GM12878 (cell line): ENCODE results near the gene PTPN2. TPM values are rescaled to one million over a fixed set of nuclear protein-coding genes. Genes with fewer than 3 reads are reported as not detected.

Experiments
- ATAC-seq: fragments of 200-7000 bp; cut with Tn5 transposase; 3 replicates; pipeline ENCODE4 v1.9.1; 2020; ENCODE audit warnings: mild to moderate bottlenecking, moderate library complexity
- BruUV-seq: library from RNA; stranded (reverse); fragments of 400-500 nt; replicated peaks from 2 replicates; lab custom pipeline; 2021; lab: Mats Ljungman, UMichigan
- CTCF ChIA-PET: fragments of 300-600 bp; sonication (Branson Sonifier 250); formaldehyde crosslinking; extraction: SDS; loops from one replicate; lab custom pipeline; 2021; ENCODE audit warnings: inconsistent platforms; lab: Yijun Ruan, JAX
- POLR2A ChIA-PET: fragments of 350-600 bp; formaldehyde crosslinking; extraction: SDS; loops from one replicate; lab custom pipeline; 2021; ENCODE audit warnings: inconsistent platforms; lab: Charles Lee
- RAD21 ChIA-PET: fragments of 300-600 bp; sonication (Branson Sonifier 250); formaldehyde crosslinking; loops from one replicate; lab custom pipeline; 2023; ENCODE audit warnings: antibody characterized with exemption; ENCODE audit not compliant: unreplicated experiment; lab: Charles Lee
- SMC1A ChIA-PET: fragments of 300-600 bp; sonication (Branson Sonifier 250); formaldehyde crosslinking; loops from one replicate; lab custom pipeline; 2023; ENCODE audit not compliant: unreplicated experiment, uncharacterized antibody; lab: Charles Lee
- DNase-seq: peaks from one replicate; pipeline ENCODE4 v3.0.0-alpha.2; 2011; ENCODE audit warnings: low read depth, low spot score
- FAIRE-seq: peaks from 3 replicates; lab custom pipeline; 2011; peaks lifted over from hg19 to GRCh38; lab: Jason Lieb, UNC
- H2AFZ ChIP-seq: 2 replicates; pipeline ENCODE4 v1.6.0; 2011; ENCODE audit warnings: low read depth, low read length, control low read depth; ENCODE audit not compliant: control insufficient read depth
- H3K27ac ChIP-seq: 2 replicates; pipeline ENCODE4 v1.5.1; 2011; ENCODE audit warnings: control low read depth; ENCODE audit not compliant: control insufficient read depth, insufficient read depth
- H3K27me3 ChIP-seq, 2 experiments: replicated peaks in 1 of 2; 2 replicates each; pipeline versions ENCODE4 v1.6.0 to v1.6.1; 2011; ENCODE audit warnings: low read length in 1 of 2; ENCODE audit not compliant: control insufficient read depth in 2 of 2, insufficient read depth in 2 of 2
- H3K36me3 ChIP-seq, 2 experiments: 2 replicates each; pipeline ENCODE4 v1.5.1; 2011; ENCODE audit warnings: low read length in 1 of 2; ENCODE audit not compliant: control insufficient read depth in 2 of 2, insufficient read depth in 2 of 2
- H3K4me1 ChIP-seq: 2 replicates; pipeline ENCODE4 v1.6.1; 2011; ENCODE audit warnings: mild to moderate bottlenecking, low read length, moderate library complexity, mixed read lengths; ENCODE audit not compliant: control insufficient read depth, insufficient read depth
- H3K4me2 ChIP-seq: 2 replicates; pipeline ENCODE4 v1.6.0; 2011; ENCODE audit warnings: control low read depth; ENCODE audit not compliant: control insufficient read depth, insufficient read depth
- H3K4me3 ChIP-seq: fragments of 200-600 bp; sonication (generic); 2 replicates; pipeline ENCODE4 v1.5.1; 2016
- H3K79me2 ChIP-seq: 2 replicates; pipeline ENCODE4 v1.6.0; 2011; ENCODE audit warnings: low read length; ENCODE audit not compliant: control insufficient read depth, insufficient read depth
- H3K9ac ChIP-seq: 2 replicates; pipeline ENCODE4 v1.8.0; 2011; ENCODE audit warnings: low read length, control low read depth, mixed read lengths; ENCODE audit not compliant: control insufficient read depth, insufficient read depth
- H3K9me3 ChIP-seq: replicated peaks from 3 replicates; pipeline ENCODE4 v1.5.1; 2011; ENCODE audit warnings: mild to moderate bottlenecking, low read length; ENCODE audit not compliant: control insufficient read depth, insufficient read depth
- H4K20me1 ChIP-seq: 2 replicates; pipeline ENCODE4 v1.6.0; 2011; ENCODE audit not compliant: control insufficient read depth, insufficient read depth
- BRCA1 ChIP-seq: IDR thresholded peaks from 2 replicates; pipeline ENCODE4 v1.6.1; 2011; ENCODE audit warnings: low read depth, low read length, improper control_type of control experiment
- CHD1 ChIP-seq: IDR thresholded peaks from 2 replicates; pipeline ENCODE4 v1.6.1; 2012; ENCODE audit warnings: low read depth, low read length, improper control_type of control experiment
- FOXK2 ChIP-seq: fragments of 450-650 bp; IDR thresholded peaks from 2 replicates; pipeline ENCODE4 v1.6.1; 2017; ENCODE audit warnings: mild to moderate bottlenecking, moderate library complexity
- HDAC2 ChIP-seq: fragments of 200-600 bp; sonication (generic); IDR thresholded peaks from 2 replicates; pipeline ENCODE4 v1.6.1; 2017
- KDM1A ChIP-seq: fragments of 200-600 bp; sonication (generic); IDR thresholded peaks from 2 replicates; pipeline ENCODE4 v1.6.1; 2016; ENCODE audit warnings: borderline replicate concordance
- MYC ChIP-seq: IDR thresholded peaks from 2 replicates; pipeline ENCODE4 v1.6.1; 2011; ENCODE audit warnings: mild to moderate bottlenecking, low read length, moderate library complexity, inconsistent platforms; ENCODE audit not compliant: insufficient read depth, insufficient replicate concordance, insufficient read length, severe bottlenecking
- NFYA ChIP-seq: IDR thresholded peaks from 2 replicates; pipeline ENCODE4 v1.6.1; 2011; ENCODE audit warnings: low read depth, mild to moderate bottlenecking, low read length, improper control_type of control experiment, borderline replicate concordance
- POLR2AphosphoS5 ChIP-seq: IDR thresholded peaks from 2 replicates; pipeline ENCODE4 v1.6.1; 2011; ENCODE audit warnings: mild to moderate bottlenecking, low read length, inconsistent platforms
- POU2F2 ChIP-seq: IDR thresholded peaks from 3 replicates; pipeline ENCODE4 v1.6.1; 2011; ENCODE audit warnings: low read depth, mild to moderate bottlenecking, low read length, borderline replicate concordance
- RBBP5 ChIP-seq: fragments of 200-600 bp; sonication (generic); conservative IDR thresholded peaks from 2 replicates; pipeline ENCODE4 v1.6.1; 2016
- RELA ChIP-seq: fragments of 450-650 bp; IDR thresholded peaks from 2 replicates; pipeline ENCODE4 v1.8.0; 2014; ENCODE audit warnings: borderline replicate concordance; ENCODE audit not compliant: partially characterized antibody
- SMAD1 ChIP-seq: fragments of 450-650 bp; IDR thresholded peaks from 2 replicates; pipeline ENCODE4 v1.6.1; 2018; ENCODE audit warnings: mild to moderate bottlenecking, low read depth; ENCODE audit not compliant: partially characterized antibody
- SUPT20H ChIP-seq: IDR thresholded peaks from 2 replicates; pipeline ENCODE4 v1.6.1; 2011; ENCODE audit warnings: low read depth, mild to moderate bottlenecking, low read length, moderate library complexity, borderline replicate concordance; ENCODE audit not compliant: control insufficient read depth
- TCF3 ChIP-seq: IDR thresholded peaks from 2 replicates; pipeline ENCODE4 v1.6.1; 2012; ENCODE audit warnings: low read depth, mild to moderate bottlenecking, low read length, borderline replicate concordance; ENCODE audit not compliant: insufficient read depth
- WGBS: methylation state at CpG from one replicate; pipeline ENCODE4 v1.1.6; 2016; ENCODE audit warnings: low lambda C conversion rate; ENCODE audit not compliant: insufficient replicate concordance, insufficient coverage; ENCODE audit errors: missing lambda C conversion rate; 5-methylcytosine and 5-hydroxymethylcytosine counted together
- in situ Hi-C: fragments of 300-500 bp; cut with MboI; formaldehyde crosslinking; loops from 9 replicates; pipeline ENCODE4 v1.14.3; 2018; ENCODE audit warnings: mixed read lengths
- intact Hi-C: fragments of 100-400 bp; cut with micrococcal nuclease; formaldehyde crosslinking; loops from one replicate; pipeline ENCODE4 v1.14.2; 2022; ENCODE audit not compliant: unreplicated experiment
- polyA plus RNA-seq, 11 experiments: library from polyadenylated mRNA; depleted of rRNA in 4 of 11; unstranded in 6 of 11; stranded (reverse) in 5 of 11; fragments of >200 nt; fragmentation: Nextera tagmentation in 4 of 11; fragmentation: Illumina TruSeq in 1 of 11; extraction: Ambion mirVana in 4 of 11; extraction: Trizol in 1 of 11; gene quantifications; 1 replicate in 1 of 11; 2 replicates in 10 of 11; pipeline versions ENCODE4 v1.2.1 to v1.2.3, GENCODE V29; 2011 to 2016; ENCODE audit warnings: inconsistent platforms in 2 of 11, missing spikeins in 2 of 11, low read depth in 1 of 11
- total RNA-seq, 4 experiments: library from RNA; depleted of rRNA in 3 of 4; stranded (reverse); fragments of >200 nt in 3 of 4; fragmentation: Illumina TruSeq in 1 of 4; extraction: Trizol in 1 of 4; gene quantifications; 2 replicates each; pipeline versions ENCODE4 v1.2.1 to v1.2.3, GENCODE V29; 2013 to 2021
- TF ChIP-seq, protein P1 (sequence below): fragments of 150-350 bp; IDR thresholded peaks from 2 replicates; pipeline ENCODE4 v1.6.1; 2016; ENCODE audit warnings: low read depth, low read length

Gene PTPN2
- total and polyA plus RNA-seq, 10 of the 15 experiments (the other 5 are each of a cell fraction or from before 2014, with no cell fraction given) = 46.5 to 86.7 (median 64.6) TPM

DNA sequence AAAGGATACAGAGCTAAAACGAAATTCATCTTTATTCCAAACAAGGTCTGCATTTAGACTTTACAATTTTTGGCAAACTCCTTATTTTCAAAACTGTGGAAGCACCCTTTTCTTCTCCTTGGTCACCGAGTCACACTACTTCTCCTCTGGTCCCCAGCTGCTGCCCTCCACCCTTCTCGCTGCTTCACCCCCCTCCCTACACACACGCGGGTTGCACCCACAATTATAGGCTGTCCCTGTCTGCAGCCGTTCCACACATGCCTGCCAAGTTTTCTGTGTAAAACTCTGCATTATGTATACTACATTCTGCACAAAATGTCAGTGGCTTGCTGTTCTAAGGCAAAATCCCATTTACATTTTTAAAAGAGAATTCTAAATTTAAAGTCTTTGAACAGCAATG lies 63.5 kb downstream of the PTPN2 start (continued):
- TF ChIP-seq, protein P1, sequence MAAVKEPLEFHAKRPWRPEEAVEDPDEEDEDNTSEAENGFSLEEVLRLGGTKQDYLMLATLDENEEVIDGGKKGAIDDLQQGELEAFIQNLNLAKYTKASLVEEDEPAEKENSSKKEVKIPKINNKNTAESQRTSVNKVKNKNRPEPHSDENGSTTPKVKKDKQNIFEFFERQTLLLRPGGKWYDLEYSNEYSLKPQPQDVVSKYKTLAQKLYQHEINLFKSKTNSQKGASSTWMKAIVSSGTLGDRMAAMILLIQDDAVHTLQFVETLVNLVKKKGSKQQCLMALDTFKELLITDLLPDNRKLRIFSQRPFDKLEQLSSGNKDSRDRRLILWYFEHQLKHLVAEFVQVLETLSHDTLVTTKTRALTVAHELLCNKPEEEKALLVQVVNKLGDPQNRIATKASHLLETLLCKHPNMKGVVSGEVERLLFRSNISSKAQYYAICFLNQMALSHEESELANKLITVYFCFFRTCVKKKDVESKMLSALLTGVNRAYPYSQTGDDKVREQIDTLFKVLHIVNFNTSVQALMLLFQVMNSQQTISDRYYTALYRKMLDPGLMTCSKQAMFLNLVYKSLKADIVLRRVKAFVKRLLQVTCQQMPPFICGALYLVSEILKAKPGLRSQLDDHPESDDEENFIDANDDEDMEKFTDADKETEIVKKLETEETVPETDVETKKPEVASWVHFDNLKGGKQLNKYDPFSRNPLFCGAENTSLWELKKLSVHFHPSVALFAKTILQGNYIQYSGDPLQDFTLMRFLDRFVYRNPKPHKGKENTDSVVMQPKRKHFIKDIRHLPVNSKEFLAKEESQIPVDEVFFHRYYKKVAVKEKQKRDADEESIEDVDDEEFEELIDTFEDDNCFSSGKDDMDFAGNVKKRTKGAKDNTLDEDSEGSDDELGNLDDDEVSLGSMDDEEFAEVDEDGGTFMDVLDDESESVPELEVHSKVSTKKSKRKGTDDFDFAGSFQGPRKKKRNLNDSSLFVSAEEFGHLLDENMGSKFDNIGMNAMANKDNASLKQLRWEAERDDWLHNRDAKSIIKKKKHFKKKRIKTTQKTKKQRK = no peak

DNA sequence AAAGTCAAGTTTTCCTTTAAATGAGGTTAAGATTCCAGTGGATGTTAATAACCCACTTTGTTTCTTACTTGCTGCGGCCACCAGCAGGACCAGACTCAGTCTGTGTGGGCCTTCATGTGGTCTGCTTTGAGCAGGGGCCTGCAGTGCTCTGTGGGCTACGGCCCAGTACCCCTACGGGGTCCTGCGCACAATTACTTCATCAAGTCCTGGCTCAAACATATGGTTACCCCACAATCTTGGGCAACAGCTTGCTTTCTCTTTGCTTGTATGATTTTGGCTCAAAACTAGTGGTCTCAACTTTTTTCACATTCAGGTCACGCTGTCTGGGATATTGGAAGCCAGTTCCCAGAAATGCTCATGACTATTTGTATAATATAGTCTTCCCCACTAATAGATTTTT lies 64.2 kb downstream of the PTPN2 start:
- Histone ChIP-seq H3K4me3 (no peak overlapping the region), H3K9me3 (no peaks in the 10 kb centered on the region), H3K4me1 (peaks cover 11% of the 10 kb centered on the region), H3K36me3 (peaks cover 3 to 17% of the 10 kb centered on the region in 2 experiments), H3K27me3 (no peaks in the 10 kb centered on the region), H3K27ac (0 out of 2 replicates have a peak overlapping the region, but pooled peaks have one; percentile 5), H3K9ac (no peak overlapping the region), H4K20me1 (no peaks in the 10 kb centered on the region), H2AFZ (no peak overlapping the region), H3K79me2 (no peaks in the 10 kb centered on the region), H3K4me2 (peak overlapping the region; percentile 50; the same call in 1 of the 2 replicates)
- BruUV-seq = no TSS peak
- ChIA-PET SMC1A (interaction anchor here (1.0 kb wide), 1 partner anchor 65 kb away, joined by 3 read pairs; no protein-coding TSS in a partner anchor), CTCF (interaction anchor here (0.7 kb wide), 1 partner anchor 26 kb away, joined by 3 read pairs; no protein-coding TSS in a partner anchor), POLR2A (interaction anchor here (0.6 kb wide), 1 partner anchor 64 kb away, joined by 3 read pairs; no protein-coding TSS in a partner anchor), RAD21 (no interaction called here)
- peak; percentile 22; the same call in 1 of the 3 replicates for ATAC-seq
- no peak for DNase-seq
- intact Hi-C loops = loop anchor here (10.0 kb wide), 1 partner anchor 55 kb away; no protein-coding TSS in a partner anchor
- no peak for TF ChIP-seq HDAC2
- TF ChIP-seq SUPT20H = no peak
- TF ChIP-seq SMAD1 = no peak
- TF ChIP-seq BRCA1 = no peak
- TF ChIP-seq POU2F2 = no peak
- no peak for TF ChIP-seq POLR2AphosphoS5
- no peak for TF ChIP-seq TCF3
- no peak for TF ChIP-seq MYC
- no peak for TF ChIP-seq FOXK2
- no peak for TF ChIP-seq KDM1A
- no peak for TF ChIP-seq CHD1
- no peak for TF ChIP-seq RBBP5
- TF ChIP-seq NFYA = no peak
- no peak for TF ChIP-seq RELA
- in situ Hi-C loops = no loop called here
- 100% methylated on average over 5 of the region's 5 CpGs for WGBS
- FAIRE-seq = no peak
